HG02981 (cell line): Measurements from ENCODE around the gene GREB1.

Experiments used
- ATAC-seq: cut with Tn5 transposase; IDR thresholded peaks from one replicate; pipeline ENCODE4 v1.9.1; 2021; ENCODE audit warnings: mild to moderate bottlenecking, moderate library complexity; ENCODE audit not compliant: unreplicated experiment

GREB1 gene

GRCh38 chr2:11577101-11577883 lies 43.4 kb downstream of the GREB1 start:
- ATAC-seq: no peak

GRCh38 chr2:11578081-11578948 lies 44.5 kb downstream of the GREB1 start:
- ATAC-seq: no peak

- ATAC-seq: no peak
These were observed 45.3 kb downstream of the GREB1 start for GRCh38 chr2:11578986-11579774.

- no peak for ATAC-seq
These were observed 46.2 kb downstream of the GREB1 start for GRCh38 chr2:11579867-11580659.

- no peak for ATAC-seq
These were observed 46.9 kb downstream of the GREB1 start for GRCh38 chr2:11580697-11581096.

GRCh38 chr2:11581124-11581796 lies 47.4 kb downstream of the GREB1 start:
- ATAC-seq: no peak

- no peak for ATAC-seq
These were observed 48.2 kb downstream of the GREB1 start for GRCh38 chr2:11581797-11582611.

- ATAC-seq: no peak
These were observed 48.7 kb downstream of the GREB1 start for GRCh38 chr2:11582612-11582861.

- ATAC-seq: no peak
These were observed 49.3 kb downstream of the GREB1 start for GRCh38 chr2:11582862-11583752.

- ATAC-seq: peak; percentile 82
These were observed 50.1 kb downstream of the GREB1 start for GRCh38 chr2:11583840-11584524.

- ATAC-seq: no peak
These were observed 50.7 kb downstream of the GREB1 start for GRCh38 chr2:11584525-11585056.

- no peak for ATAC-seq
These were observed 51.2 kb downstream of the GREB1 start for GRCh38 chr2:11585071-11585470.

GRCh38 chr2:11588228-11589110 lies 54.6 kb downstream of the GREB1 start:
- no peak for ATAC-seq

GRCh38 chr2:11589316-11589940 lies 55.6 kb downstream of the GREB1 start:
- ATAC-seq: no peak

- ATAC-seq: no peak
These were observed 56.3 kb downstream of the GREB1 start for GRCh38 chr2:11590193-11590592.

- ATAC-seq: no peak
These were observed 57.2 kb downstream of the GREB1 start for GRCh38 chr2:11591091-11591490.
